GM10266 (cell line): ENCODE measurements around the gene P4HA2.

ENCODE experiments used
- DNase-seq: peaks from one replicate; pipeline ENCODE4 v3.0.0; 2012; ENCODE audit errors: extremely low spot score
- TF ChIP-seq, protein P1 (sequence below): IDR thresholded peaks from 2 replicates; pipeline ENCODE4 v1.5.1; 2012; ENCODE audit warnings: mild to moderate bottlenecking, low read depth; ENCODE audit not compliant: control insufficient read depth, insufficient read depth; ENCODE audit errors: missing control alignments

P4HA2 gene

DNA sequence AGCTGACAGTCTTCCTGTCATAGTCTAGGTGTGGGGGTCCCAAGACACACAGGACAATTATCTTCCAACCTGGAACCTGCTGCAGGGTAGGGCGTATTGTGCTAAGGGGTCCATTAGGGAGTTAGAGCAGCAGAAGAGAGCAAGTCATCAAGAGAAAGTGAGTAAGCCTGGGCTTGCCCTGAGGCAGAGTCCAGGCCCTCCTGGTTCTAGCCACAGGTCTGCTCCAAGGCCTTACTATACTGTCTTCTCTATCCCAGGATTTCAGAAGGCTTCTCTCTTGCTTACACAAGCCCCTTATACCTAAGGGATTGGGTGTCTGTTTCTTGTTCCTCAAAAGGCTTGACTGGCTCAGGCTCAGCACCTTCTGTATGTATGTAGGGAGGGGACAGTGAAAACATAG lies 7.7 kb downstream of the P4HA2 start:
- DNase-seq, result no peak
- TF ChIP-seq, protein P1, sequence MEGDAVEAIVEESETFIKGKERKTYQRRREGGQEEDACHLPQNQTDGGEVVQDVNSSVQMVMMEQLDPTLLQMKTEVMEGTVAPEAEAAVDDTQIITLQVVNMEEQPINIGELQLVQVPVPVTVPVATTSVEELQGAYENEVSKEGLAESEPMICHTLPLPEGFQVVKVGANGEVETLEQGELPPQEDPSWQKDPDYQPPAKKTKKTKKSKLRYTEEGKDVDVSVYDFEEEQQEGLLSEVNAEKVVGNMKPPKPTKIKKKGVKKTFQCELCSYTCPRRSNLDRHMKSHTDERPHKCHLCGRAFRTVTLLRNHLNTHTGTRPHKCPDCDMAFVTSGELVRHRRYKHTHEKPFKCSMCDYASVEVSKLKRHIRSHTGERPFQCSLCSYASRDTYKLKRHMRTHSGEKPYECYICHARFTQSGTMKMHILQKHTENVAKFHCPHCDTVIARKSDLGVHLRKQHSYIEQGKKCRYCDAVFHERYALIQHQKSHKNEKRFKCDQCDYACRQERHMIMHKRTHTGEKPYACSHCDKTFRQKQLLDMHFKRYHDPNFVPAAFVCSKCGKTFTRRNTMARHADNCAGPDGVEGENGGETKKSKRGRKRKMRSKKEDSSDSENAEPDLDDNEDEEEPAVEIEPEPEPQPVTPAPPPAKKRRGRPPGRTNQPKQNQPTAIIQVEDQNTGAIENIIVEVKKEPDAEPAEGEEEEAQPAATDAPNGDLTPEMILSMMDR, result no peak

DNA sequence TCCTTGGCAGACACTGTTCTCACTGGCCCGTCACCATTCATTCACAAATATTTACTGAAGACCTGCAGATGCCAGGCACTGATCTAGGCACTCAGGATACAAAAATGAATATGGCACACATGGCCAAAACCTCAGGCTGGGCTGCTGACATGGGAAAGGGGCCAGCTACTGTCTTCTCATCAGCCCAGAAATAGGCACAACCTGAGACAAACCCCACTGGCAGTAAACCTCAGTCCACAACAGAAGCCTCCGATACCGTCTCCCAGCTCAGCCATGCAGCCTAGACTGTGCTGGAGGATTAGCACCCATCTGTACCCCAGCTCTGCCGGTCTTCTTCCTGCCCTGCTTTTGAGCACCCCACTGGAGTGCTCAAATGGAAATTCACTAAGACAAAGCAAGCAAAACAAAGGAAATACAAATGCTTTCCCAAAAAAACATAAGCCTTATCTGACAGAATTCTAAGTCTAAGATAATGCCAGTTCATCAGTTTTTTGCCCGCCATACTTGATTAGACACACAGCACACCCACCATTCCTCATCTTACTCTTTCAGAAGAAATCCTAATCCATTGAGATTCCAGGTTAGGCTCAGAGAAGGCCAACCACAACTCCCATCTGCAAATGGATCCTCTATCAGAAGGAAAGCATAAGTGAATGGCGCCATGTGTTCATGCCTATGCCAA lies 8.2 kb downstream of the P4HA2 start:
- TF ChIP-seq, protein P1, result no peak
- no peak for DNase-seq

DNA sequence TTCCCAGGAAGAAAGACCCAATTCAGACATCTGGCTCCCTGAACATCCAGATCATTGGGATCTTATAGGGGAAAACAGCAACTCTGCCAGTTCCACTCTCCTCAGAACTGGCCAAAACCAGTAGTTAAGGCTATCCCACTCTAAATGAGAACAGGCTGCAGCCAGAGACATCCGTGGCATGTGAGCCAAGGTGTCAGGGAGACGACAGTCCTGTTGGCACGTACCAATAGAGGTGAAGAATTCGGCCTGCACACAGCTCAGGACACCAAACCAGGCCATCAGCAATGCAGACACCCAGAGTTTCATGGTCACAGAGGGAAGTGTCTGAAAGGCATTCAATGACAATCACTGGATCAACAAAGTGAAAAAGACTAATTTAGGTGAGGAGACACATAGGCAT lies 9.3 kb downstream of the P4HA2 start:
- no peak for DNase-seq
- TF ChIP-seq, protein P1, result no peak

DNA sequence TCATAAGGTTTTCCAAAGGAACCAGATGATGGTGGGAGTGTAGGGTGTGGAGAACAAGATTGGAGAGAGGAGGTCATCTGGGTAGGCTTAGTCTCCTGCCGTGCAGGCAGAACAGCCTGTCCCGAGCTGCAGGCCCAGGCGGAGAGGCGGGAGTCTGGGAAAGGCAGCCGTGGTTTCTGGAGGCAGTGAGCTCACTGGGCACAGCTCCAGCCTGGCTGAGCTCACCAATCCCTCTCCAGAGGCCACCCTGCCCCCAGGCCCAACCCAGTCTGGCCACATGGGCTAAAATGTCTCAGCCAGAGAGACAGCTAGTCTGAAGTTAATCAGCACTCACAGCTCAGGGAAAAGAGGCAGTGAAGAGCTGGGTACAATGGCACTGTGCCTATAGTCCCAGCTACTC lies 12.3 kb downstream of the P4HA2 start:
- DNase-seq, result no peak
- TF ChIP-seq, protein P1, result no peak

DNA sequence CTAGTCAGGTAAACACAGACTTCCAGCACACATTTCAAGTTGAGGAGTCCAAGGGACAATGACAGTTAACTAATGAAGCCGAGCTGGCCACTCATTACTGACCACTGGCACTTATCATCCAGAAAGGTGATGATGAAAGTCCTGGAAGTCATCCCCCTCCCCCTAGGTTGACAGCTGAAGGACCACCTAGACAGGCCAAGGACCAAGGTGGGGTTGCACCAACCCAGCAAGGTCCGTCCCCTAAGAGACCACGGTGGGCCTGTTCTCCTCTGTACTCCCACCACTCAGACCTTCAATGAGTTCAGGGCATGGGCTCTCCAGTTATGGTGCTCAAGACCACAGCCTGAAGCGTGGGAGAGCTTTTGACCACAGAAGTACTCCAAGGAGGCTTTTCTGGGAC lies 13.2 kb downstream of the P4HA2 start:
- TF ChIP-seq, protein P1, result no peak
- no peak for DNase-seq

DNA sequence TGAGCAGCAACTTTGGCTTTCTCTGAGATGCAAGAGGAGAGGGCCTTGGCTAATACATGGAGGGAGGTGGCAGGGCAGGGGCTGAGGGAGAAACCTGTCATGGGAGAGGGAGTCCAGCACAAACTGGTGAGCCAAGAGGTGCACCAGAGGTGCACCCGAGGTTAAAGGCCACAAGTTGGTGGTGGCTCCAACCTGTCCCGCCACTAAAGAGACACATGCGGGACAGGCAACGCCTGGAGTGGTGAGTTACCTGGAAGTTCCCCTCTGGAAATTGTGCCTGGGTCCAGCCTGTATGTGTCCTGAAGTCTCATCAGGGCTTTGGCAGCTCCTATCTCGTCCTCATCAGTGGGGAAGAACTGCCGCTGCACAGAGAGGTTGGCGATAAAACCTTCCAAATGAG lies 14.0 kb downstream of the P4HA2 start:
- no peak for DNase-seq
- TF ChIP-seq, protein P1, result no peak

DNA sequence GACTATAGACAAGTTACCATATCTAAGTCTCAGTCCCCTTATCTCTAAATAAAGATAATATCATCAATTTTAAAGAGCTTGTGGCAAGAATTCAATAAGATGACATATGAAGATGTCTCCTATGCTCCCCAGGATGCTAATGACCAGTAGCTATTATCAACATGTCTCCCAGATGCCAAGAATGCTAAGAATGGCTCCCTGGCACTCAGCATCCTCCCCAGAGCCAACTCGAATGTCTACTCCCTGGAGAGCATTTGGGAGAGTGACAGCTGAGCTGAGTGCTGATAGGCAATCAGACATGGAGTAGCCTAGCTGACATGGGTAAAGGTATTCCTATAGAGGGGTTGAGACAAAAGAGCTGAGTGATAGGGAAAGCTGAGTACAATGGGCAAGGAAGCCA lies 15.9 kb downstream of the P4HA2 start:
- DNase-seq, result no peak
- TF ChIP-seq, protein P1, result no peak
